ENCODE measurements around the gene TRUB1.

The TRUB1 gene

GRCh38 chr10:114987995-114988394, 50.0 kb downstream of the TRUB1 start:
- no peak for DNase-seq

DNA sequence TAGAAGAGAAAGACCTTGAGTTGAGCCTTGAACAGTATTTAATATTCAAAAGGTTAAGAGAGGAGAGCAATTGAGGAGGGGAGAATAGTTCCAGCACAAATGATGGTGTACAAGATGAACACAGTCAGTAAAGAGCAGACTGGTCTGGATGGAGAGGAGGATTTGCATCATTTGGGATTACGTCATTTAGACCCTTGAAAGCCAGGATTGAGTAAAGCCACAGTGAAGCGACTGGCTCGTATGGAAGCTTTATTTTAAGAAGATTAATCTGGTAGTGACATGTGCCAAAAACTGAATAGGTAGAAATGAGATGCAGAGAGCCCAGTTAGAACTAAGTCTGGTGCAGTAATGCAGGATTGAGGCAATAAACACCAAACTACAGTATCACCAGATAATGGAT, 52.6 kb downstream of the TRUB1 start:
- no peak for DNase-seq

DNA sequence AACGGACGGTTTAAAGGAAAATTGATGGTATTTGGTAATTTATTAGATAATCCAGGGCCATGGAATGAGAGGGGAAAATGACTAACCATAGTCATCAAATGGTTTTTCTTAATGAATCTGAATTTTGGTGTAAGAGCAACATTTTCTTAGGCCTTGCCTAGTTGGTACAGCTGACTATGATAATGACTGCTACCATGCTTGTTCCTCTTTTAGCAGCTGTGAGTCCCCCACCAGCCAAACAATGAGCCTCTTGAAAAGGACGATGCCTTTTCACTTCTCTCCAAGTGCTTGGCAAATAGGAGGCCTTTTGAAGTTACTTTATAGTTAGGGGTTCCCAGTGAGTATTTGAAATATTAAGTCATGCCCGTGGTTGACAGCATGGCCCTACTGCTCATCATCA, 53.0 kb downstream of the TRUB1 start:
- DNase-seq = no peak

- no peak for DNase-seq
Observed at GRCh38 chr10:114992189-114992775, 54.3 kb downstream of the TRUB1 start.

DNA sequence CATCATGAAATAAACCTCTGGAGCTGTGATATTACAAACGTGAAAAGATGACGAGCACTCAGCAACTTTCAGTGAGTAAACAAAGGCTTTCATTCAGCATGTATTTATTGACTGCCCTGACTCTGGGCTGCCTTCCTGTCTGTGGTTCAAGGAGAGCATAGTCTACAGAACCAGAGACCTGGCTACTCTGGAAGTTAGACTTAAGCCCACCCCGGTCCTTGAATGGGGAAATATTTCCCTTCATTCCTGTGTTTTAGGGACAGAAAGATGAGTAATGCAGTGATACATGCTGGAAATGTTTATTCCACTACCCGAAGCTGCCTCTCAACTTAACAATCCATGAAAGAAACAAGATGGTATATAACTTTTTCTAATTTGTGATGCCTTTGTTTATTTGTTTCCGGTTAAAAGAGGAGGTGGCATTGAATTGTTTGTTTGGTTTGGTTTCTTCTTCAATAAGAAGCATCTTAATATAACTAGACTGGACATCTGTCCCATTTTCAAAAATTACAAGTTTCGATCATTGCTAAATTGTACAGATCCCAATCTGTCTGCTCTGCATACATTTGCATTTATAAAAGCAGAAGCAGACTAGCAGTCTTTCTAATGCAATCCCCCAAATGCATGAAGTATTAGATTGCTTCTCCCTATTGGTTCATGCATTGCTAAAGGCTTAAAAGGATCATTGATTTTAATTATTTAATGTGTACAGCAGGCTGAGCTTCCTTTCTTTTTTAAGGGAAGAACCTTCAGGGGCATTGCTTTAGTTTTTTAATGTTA, 57.7 kb downstream of the TRUB1 start:
- DNase-seq = no peak

GRCh38 chr10:114996542-114996941, 58.5 kb downstream of the TRUB1 start:
- no peak for DNase-seq

DNA sequence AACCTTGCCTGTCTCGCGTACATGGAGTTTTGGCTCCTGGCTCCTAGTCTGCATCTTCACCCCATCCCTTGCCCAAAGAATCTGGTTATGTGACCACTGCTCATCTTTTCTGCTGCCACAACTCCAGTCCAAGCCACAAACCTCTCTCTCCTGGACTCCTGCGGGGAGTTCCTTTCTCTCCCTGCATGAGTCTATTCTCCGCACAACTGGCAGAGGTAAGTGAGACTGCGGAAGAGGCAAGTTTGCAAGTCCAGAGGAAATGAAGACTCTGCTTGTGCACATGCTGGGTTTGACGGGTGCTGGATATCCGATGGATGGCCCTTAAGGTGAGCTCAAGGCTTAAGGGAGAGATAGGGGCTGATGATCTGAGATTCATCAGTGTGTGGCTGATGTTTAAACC, 61.0 kb downstream of the TRUB1 start:
- DNase-seq = no peak

GRCh38 chr10:115001506-115002381, 63.7 kb downstream of the TRUB1 start:
- no peak for DNase-seq

DNA sequence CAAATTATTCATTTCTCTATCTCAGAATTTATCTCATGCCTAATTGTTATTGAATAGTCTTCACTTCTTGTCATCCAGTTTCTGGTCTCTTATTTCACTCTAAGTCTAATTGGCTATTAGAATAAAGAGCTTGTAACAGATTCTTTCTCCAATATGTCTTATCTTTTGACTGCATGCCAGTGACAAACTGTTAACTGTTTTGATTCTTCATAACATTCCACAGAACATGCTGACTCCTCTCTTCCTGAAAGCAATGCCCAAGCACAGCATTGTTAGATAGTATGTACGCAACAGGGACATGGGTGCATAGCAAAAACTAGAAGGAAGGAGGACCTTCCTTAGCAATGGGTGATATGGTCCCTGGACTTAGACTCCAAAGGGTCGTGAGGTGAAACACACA, 65.4 kb downstream of the TRUB1 start:
- no peak for DNase-seq

DNA sequence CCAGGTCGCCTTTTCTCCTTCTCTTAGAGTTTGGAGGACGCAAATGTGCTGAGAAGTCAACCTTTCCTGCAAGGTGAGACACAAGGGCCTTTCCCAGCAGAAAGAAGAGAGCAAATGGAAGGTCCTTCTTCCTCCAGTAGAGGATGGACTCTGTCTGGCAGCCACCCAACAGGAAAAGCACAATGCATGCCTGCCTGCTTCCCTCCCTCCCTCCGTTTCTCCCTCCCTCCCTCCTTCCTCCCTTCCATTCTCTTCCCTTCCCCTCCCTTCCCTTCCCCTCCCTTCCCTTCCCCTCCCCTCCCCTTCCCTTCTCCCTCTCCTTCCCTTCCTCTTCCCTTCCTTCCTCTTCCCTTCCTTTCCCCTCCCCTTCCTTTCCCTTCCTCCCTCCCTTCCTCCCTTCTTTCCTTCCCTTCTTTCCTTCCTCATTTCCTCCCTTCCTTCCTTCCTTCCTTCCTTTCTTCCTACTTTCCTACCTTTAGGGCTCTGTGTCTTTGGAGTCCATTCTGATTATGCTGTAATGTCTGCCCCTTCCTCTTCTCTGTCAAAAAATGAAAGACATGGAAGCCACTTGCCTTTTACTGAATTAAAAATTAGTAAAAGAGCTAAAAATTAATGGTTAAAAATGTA, 66.4 kb downstream of the TRUB1 start:
- DNase-seq = no peak

DNA sequence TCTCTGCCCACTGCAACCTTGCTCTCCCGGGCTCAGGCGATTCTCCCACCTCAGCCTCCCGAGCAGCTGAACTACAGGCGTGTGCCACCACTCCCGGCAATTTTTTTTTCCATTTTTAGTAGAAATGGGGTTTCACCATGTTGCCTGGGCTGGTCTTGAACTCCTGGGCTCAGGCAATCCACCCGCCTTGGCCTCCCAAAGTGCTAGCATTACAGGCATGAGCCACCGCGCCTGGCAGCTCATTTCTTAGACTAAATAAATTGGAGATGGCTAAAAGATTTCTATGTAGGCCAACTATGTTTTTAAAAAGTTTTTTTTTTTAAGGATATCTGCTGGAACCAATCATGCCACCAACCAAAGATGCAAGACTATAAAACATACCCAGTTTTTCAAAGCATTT, 67.8 kb downstream of the TRUB1 start:
- DNase-seq = no peak

DNA sequence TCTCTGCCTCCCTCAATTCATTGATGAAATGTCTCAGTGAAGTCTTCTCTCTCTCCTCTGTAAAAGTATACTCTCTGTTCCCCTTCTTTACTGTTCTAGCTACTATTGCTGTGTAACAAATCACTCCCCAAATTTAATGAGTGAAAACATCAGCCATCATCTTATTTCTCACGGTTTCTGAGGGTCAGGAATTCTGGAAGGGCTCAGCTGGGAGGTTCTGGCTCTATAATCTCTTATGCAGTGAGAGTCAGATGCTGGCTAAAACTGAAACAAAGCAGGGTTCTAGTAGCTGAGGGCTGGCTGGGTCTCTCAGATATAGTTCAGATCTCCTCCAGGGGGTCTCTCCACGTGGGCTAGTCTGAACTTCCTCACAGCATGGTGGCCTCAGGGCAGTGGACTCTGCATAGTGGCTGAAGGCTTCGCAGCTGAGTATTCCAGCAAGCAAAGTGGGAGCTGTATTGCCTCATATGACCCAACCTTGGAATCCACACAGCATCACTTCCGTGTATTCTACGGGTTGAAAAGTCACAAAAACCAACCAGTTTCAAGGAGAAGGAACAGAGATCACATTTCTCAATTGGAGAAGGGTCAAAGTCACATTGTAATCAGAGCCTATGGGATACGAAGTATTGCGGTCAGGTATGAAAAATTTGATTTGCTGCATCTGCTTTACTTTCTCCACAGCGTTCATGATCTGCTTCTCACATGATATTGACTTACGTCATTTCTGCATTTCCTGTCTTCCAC, 80.4 kb downstream of the TRUB1 start:
- no peak for DNase-seq

- DNase-seq = no peak
Observed at GRCh38 chr10:115020449-115020848, 82.5 kb downstream of the TRUB1 start.

GRCh38 chr10:115022733-115023132, 84.7 kb downstream of the TRUB1 start:
- DNase-seq = no peak

DNA sequence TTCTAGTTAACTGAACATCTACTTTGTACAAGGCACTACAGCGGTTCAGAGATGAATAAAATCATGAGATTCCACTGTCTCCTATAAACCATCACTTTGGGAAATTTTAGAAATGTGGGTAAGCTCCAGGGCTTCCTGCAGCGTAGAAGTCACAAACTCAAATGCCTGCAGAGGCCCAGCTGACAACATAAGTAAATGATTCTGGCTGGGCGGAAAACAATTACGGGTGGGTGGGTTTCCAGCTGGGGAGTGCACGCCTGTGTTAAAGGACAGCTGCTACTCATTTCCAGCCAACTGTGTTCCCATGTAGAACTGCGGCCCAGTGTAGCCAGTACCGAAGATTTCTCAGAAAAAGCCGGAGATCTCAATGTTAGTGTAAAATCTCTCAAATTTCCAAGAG, 85.7 kb downstream of the TRUB1 start:
- no peak for DNase-seq

- DNase-seq = no peak
Observed at GRCh38 chr10:115024371-115024770, 86.4 kb downstream of the TRUB1 start.

- no peak for DNase-seq
Observed at GRCh38 chr10:115026056-115026745, 88.2 kb downstream of the TRUB1 start.

GRCh38 chr10:115026746-115027140, 88.7 kb downstream of the TRUB1 start:
- DNase-seq = no peak
